Measurements from ENCODE around the gene HDGFL2. TPM values are rescaled to one million over a fixed set of nuclear protein-coding genes. Genes with fewer than 3 reads are reported as not detected.

The HDGFL2 gene
- total RNA-seq, 1 donor from 2014 or later = 92.6 TPM

GRCh38 chr19:4429771-4430171, 42.3 kb upstream of the HDGFL2 start:
- Mint-ChIP-seq H3K36me3 (ENCODE audit: insufficient read depth) (peaks cover 18% of the 10 kb centered on the region), H3K4me3 (ENCODE audit: low read depth) (no peak overlapping the region), H3K9me3 (ENCODE audit: low read depth) (no peaks in the 10 kb centered on the region), H3K27ac (no peak overlapping the region), H3K4me1 (ENCODE audit: low read depth) (no peaks in the 10 kb centered on the region), H3K27me3 (no peaks in the 10 kb centered on the region)
- TF ChIP-seq, protein P1, sequence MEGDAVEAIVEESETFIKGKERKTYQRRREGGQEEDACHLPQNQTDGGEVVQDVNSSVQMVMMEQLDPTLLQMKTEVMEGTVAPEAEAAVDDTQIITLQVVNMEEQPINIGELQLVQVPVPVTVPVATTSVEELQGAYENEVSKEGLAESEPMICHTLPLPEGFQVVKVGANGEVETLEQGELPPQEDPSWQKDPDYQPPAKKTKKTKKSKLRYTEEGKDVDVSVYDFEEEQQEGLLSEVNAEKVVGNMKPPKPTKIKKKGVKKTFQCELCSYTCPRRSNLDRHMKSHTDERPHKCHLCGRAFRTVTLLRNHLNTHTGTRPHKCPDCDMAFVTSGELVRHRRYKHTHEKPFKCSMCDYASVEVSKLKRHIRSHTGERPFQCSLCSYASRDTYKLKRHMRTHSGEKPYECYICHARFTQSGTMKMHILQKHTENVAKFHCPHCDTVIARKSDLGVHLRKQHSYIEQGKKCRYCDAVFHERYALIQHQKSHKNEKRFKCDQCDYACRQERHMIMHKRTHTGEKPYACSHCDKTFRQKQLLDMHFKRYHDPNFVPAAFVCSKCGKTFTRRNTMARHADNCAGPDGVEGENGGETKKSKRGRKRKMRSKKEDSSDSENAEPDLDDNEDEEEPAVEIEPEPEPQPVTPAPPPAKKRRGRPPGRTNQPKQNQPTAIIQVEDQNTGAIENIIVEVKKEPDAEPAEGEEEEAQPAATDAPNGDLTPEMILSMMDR (IDR thresholded peaks at IDR 0.05; ENCODE audit: unreplicated experiment) = no peak
- DNase-seq (ENCODE audit: low spot score, unreplicated experiment) = no peak

DNA sequence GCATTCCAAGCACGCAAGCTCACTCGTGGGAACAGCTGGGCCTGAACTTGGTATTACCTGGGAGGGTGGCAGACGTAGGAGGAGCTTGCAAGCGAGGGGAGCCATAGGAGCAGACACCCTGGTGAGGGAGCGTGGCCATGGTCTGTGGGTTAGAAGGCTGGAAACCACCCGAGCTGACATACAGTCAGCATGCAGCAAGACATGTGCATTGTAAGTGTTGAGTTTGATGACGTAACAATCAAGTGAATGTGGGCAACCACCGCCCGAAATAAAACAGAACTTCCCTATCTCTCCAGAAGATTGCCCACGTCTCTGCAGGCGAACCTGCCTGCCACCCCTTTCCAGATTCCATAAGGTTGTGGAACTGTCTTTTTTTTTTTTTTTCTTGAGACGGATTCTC, 41.3 kb upstream of the HDGFL2 start:
- H3K27me3 Mint-ChIP-seq = no peaks in the 10 kb centered on the region
- TF ChIP-seq, protein P1 (IDR thresholded peaks at IDR 0.05; ENCODE audit: unreplicated experiment) = no peak
- no peak overlapping the region for H3K27ac Mint-ChIP-seq
- no peak for DNase-seq (ENCODE audit: low spot score, unreplicated experiment)
- no peaks in the 10 kb centered on the region for H3K9me3 Mint-ChIP-seq (ENCODE audit: low read depth)
- H3K36me3 Mint-ChIP-seq (ENCODE audit: insufficient read depth) = peaks cover 19% of the 10 kb centered on the region
- H3K4me1 Mint-ChIP-seq (ENCODE audit: low read depth) = no peaks in the 10 kb centered on the region
- H3K4me3 Mint-ChIP-seq (ENCODE audit: low read depth) = no peak overlapping the region

DNA sequence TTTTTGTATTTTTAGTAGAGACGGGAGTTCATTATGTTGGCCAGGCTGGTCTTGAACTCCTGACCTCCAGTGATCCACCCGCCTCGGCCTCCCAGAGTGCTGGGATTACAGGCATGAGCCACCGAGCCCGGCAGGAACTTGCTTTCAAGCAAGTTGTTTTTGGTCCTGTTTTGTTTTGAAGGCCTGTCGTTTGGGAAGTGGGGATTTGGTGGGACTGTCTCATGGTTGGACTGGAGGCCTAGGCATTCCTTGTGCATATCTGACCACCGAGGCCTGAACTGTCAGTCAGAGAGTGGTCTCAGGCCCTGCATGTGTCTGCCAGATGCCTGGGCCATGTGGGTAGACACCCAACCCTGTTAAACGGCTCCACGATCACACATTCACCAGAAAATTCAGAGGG, 40.8 kb upstream of the HDGFL2 start:
- Mint-ChIP-seq H3K4me1 (ENCODE audit: low read depth) (no peaks in the 10 kb centered on the region), H3K4me3 (ENCODE audit: low read depth) (no peak overlapping the region), H3K27ac (no peak overlapping the region), H3K27me3 (no peaks in the 10 kb centered on the region), H3K36me3 (ENCODE audit: insufficient read depth) (peaks cover 16% of the 10 kb centered on the region), H3K9me3 (ENCODE audit: low read depth) (no peaks in the 10 kb centered on the region)
- DNase-seq (ENCODE audit: low spot score, unreplicated experiment) = no peak
- TF ChIP-seq, protein P1 (IDR thresholded peaks at IDR 0.05; ENCODE audit: unreplicated experiment) = no peak

DNA sequence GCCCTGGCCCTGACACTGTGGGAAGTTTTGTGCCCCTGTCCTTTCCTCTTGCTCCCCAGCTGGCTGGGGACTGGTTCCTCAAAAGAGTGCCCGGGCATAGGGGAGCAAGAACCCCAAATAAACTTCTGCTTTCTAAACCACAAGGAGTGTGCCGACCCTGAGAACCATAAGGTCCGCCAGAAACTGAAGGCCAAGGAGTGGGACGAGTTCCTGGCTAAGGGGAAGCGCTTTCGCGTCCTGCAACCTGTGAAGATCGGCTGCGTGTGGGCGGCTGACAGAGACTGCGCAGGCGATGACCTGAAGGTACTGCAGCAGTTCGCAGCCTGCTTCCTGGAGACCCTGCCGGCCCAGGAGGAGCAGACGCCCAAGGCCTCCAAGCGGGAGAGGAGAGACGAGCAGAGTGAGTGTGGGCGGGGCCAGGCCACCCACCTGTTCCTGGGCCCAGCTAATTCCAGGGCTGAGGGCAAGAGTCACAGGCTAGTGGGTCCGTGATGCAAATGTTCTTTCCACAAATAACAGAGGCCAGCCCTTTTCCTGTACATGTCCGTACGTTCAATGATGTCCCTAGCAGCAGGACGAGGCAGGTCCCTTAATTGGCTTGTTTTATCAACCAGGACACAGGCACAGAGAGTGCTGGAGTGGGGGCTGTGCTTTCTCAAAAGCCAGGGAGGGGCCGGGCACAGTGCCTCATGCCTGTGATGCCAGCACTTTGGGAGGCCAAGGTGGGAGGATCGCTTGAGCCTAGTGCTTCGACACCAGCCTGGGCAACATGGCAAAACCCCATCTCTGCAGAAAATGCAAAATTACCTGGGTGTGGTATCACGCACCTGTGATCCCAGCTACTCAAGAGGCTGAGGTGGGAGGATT, 40.1 kb upstream of the HDGFL2 start:
- Mint-ChIP-seq H3K27me3 (no peaks in the 10 kb centered on the region), H3K36me3 (ENCODE audit: insufficient read depth) (peaks cover 16% of the 10 kb centered on the region), H3K27ac (no peak overlapping the region), H3K4me1 (ENCODE audit: low read depth) (no peaks in the 10 kb centered on the region), H3K9me3 (ENCODE audit: low read depth) (no peaks in the 10 kb centered on the region), H3K4me3 (ENCODE audit: low read depth) (no peak overlapping the region)
- no peak for DNase-seq (ENCODE audit: low spot score, unreplicated experiment)
- TF ChIP-seq, protein P1 (IDR thresholded peaks at IDR 0.05; ENCODE audit: unreplicated experiment) = no peak

DNA sequence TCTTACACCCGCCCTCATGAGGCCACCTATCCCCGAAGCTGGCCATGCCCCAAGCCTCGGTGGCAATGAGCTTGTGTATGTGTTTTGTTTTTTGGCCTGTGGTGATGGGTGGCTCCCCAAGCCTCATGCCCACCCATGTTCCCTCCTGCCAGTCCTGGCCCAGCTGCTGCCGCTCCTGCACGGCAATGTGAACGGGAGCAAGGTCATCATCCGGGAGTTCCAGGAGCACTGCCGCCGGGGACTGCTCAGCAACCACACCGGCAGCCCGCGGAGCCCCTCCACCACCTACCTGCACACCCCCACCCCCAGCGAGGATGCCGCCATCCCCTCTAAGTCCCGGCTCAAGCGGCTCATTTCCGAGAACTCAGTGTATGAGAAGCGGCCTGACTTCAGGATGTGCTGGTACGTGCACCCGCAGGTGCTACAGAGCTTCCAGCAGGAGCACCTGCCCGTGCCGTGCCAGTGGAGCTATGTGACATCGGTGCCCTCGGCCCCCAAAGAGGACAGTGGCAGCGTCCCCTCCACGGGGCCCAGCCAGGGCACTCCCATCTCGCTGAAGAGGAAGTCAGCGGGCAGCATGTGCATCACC, 39.1 kb upstream of the HDGFL2 start:
- no peaks in the 10 kb centered on the region for H3K9me3 Mint-ChIP-seq (ENCODE audit: low read depth)
- no peaks in the 10 kb centered on the region for H3K4me1 Mint-ChIP-seq (ENCODE audit: low read depth)
- peaks cover 16% of the 10 kb centered on the region for H3K36me3 Mint-ChIP-seq (ENCODE audit: insufficient read depth)
- H3K27ac Mint-ChIP-seq = no peak overlapping the region
- H3K27me3 Mint-ChIP-seq = no peaks in the 10 kb centered on the region
- H3K4me3 Mint-ChIP-seq (ENCODE audit: low read depth) = no peak overlapping the region
- TF ChIP-seq, protein P1 (IDR thresholded peaks at IDR 0.05; ENCODE audit: unreplicated experiment) = no peak
- DNase-seq (ENCODE audit: low spot score, unreplicated experiment) = no peak
